ENCODE measurements around the gene KLHL8. TPM values are rescaled to one million over a fixed set of nuclear protein-coding genes. Genes with fewer than 3 reads are reported as not detected.

The KLHL8 gene
- total RNA-seq, 1 donor from 2014 or later, result 20.6 TPM

DNA sequence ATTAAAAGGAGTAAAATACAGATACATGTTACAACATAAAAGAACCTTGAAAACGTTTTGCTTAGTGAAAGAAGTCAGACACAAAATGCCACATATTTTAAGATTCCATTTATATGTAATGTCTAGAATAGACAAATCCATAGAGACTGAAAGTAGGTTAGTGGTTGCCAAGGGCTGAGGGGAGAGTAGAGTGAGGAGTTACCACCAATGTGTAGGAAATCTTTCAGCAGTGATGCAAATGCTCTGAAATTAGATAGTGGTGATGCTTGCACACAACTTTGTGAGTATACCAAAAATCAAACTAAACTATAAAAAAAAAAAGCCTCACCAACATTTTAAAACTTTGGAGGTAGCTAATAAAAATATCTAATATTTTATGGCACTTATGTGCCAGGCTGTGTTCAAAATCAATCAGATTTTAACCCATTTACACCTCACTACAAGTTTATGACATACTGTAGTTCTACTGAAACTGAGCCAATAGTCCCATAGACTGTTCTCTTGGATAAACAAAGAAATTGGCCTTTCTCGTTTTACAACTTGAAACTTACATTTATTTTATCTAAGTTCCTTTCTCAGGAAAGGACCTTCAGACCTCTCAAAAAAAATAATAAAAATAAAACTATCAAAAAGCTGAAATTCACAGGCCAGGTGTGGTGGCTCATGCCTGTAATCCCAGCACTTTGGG is 29.1 kb upstream of the KLHL8 start:
- intact Hi-C loops (cut with DNase I), result no loop called here
- no peaks in the 10 kb centered on the region for H3K4me1 ChIP-seq
- no peak overlapping the region for H3K27ac ChIP-seq
- no peaks in the 10 kb centered on the region for H3K9me3 ChIP-seq
- H3K4me3 ChIP-seq, result no peak overlapping the region
- H3K27me3 ChIP-seq (ENCODE audit: low read depth), result no peaks in the 10 kb centered on the region
- no peaks in the 10 kb centered on the region for H3K36me3 ChIP-seq
- DNase-seq, result no peak
- ATAC-seq, result no peak
- TF ChIP-seq CTCF (IDR thresholded peaks at IDR 0.05), result no peak

DNA sequence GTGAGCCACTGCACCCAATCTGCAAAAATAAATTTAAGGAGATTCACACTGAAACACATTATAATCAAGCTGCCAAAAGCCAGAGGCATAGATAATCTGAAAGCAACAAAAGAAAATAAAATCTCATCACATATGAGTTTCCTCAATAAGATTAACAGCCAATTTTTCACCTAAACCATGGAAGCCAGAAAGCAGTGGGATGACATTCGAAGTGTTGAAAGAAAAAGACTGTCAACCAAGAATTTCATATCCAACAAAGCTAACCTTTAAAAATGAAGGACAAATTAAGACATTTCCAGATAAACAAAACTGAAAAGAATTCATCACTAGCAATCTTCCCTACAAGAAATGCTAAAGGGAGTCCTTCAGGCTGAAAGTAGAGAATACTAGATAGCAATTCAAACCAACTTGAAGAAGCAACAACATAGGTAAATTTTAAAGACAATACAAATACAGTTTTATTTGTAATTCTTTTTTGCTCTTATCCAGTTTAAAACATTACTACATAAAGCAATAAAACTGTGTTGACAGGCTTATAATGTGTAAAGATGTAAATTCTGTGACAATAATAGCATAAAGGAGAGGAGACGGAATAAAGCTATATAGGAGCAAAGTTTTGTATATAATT is 23.1 kb upstream of the KLHL8 start:
- Histone ChIP-seq H3K27ac (no peak overlapping the region), H3K4me1 (peaks cover 11% of the 10 kb centered on the region), H3K4me3 (no peak overlapping the region), H3K27me3 (ENCODE audit: low read depth) (no peaks in the 10 kb centered on the region), H3K36me3 (no peaks in the 10 kb centered on the region), H3K9me3 (peaks cover 12% of the 10 kb centered on the region)
- no peak for DNase-seq
- TF ChIP-seq CTCF (IDR thresholded peaks at IDR 0.05), result no peak
- no peak for ATAC-seq
- intact Hi-C loops (cut with DNase I), result no loop called here

DNA sequence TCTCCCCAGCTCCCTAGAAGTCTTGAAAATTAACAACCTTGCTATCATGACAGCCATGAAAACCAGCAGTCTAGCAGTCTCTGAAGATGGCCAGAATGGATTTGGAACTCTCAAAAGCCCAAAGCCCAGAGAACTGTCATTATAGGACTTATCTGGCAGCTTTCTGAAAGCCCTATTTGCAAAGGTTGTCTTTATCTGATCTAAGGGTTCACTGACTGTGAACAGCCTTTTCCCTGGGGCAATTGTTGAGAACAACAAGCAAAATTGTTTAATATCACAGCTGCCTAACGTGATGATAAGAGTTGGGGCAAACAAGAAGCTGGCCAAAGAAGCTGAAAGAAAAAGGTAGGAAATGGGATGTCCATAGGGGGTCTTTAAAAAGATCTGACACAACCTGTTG is 20.9 kb upstream of the KLHL8 start:
- no peak overlapping the region for H3K27ac ChIP-seq
- DNase-seq, result no peak
- H3K27me3 ChIP-seq (ENCODE audit: low read depth), result no peaks in the 10 kb centered on the region
- peaks cover 12% of the 10 kb centered on the region for H3K9me3 ChIP-seq
- peaks cover 11% of the 10 kb centered on the region for H3K4me1 ChIP-seq
- ATAC-seq, result no peak
- H3K4me3 ChIP-seq, result no peak overlapping the region
- no peak for TF ChIP-seq CTCF (IDR thresholded peaks at IDR 0.05)
- no peaks in the 10 kb centered on the region for H3K36me3 ChIP-seq
- intact Hi-C loops (cut with DNase I), result no loop called here

DNA sequence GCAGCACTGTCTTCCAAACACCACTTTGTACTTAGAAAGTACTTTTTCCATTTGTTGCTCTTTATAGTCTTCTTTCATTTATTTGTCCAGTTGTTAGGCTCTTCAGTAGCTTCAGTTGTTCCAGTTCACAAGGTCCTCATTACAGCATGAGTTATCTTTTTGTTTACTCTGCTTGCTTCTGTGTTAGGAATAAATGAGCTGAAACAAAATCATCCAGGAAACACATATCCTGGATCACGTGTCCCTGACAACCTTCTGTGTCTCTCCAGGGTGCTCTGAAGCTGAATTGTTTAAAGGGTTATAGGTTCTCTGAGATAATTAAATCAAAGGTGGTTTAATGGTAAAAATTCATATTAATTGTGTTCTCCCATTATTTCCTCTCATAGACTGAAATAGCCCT is 19.9 kb upstream of the KLHL8 start:
- intact Hi-C loops (cut with DNase I), result no loop called here
- H3K36me3 ChIP-seq, result no peaks in the 10 kb centered on the region
- ATAC-seq (no peak), DNase-seq (no peak)
- H3K4me1 ChIP-seq, result peaks cover 11% of the 10 kb centered on the region
- no peak overlapping the region for H3K27ac ChIP-seq
- TF ChIP-seq CTCF (IDR thresholded peaks at IDR 0.05), result no peak
- H3K4me3 ChIP-seq, result no peak overlapping the region
- H3K27me3 ChIP-seq (ENCODE audit: low read depth), result no peaks in the 10 kb centered on the region
- peaks cover 12% of the 10 kb centered on the region for H3K9me3 ChIP-seq

DNA sequence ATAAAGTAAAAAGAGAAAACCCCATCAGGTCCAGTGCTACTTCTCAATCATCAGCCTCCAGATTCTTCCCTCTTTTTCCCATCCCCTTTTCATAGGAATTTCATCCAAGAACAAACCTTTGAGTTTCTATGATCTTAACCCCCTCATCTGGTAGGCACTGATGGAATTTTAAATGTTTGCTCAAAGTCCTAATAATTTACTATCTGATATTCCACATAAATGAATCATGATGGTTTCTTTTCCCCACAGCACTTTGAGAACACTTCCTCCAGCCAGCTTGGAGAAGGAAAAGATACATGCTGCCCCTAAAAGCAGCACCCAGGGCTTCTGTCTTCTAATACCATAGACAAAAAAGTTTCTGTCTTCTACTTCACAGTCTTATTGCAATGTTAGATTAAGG is 19.4 kb upstream of the KLHL8 start:
- no peak for DNase-seq
- peaks cover 11% of the 10 kb centered on the region for H3K4me1 ChIP-seq
- no peak overlapping the region for H3K4me3 ChIP-seq
- no peaks in the 10 kb centered on the region for H3K36me3 ChIP-seq
- intact Hi-C loops (cut with DNase I), result loop anchor here (10.0 kb wide), 2 partner anchors 85 to 315 kb away; no protein-coding TSS in a partner anchor
- H3K9me3 ChIP-seq, result peaks cover 12% of the 10 kb centered on the region
- no peak overlapping the region for H3K27ac ChIP-seq
- ATAC-seq, result no peak
- TF ChIP-seq CTCF (IDR thresholded peaks at IDR 0.05), result no peak
- no peaks in the 10 kb centered on the region for H3K27me3 ChIP-seq (ENCODE audit: low read depth)
